ENCODE results near the gene RRP1B.

DNA sequence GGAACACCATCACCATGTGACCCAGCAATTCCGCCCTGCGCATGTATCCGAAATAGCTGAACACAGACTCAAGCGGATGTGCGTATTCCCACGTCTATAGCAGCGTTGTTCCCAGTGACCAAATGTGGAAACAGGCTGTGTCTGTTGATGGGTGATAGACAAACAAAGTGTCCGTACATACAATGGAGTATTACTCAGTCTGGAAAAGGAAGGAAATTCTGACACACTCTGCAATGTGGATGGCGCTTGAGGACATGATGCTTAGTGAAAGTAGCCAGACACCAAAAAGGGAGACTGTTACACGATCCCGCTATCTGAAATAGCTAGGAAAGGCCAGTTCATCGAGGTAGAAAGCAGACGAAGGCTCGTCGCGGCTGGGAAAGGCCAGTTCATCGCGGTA is 85.4 kb downstream of the RRP1B start:
- TF ChIP-seq, protein P1, sequence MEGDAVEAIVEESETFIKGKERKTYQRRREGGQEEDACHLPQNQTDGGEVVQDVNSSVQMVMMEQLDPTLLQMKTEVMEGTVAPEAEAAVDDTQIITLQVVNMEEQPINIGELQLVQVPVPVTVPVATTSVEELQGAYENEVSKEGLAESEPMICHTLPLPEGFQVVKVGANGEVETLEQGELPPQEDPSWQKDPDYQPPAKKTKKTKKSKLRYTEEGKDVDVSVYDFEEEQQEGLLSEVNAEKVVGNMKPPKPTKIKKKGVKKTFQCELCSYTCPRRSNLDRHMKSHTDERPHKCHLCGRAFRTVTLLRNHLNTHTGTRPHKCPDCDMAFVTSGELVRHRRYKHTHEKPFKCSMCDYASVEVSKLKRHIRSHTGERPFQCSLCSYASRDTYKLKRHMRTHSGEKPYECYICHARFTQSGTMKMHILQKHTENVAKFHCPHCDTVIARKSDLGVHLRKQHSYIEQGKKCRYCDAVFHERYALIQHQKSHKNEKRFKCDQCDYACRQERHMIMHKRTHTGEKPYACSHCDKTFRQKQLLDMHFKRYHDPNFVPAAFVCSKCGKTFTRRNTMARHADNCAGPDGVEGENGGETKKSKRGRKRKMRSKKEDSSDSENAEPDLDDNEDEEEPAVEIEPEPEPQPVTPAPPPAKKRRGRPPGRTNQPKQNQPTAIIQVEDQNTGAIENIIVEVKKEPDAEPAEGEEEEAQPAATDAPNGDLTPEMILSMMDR (IDR thresholded peaks at IDR 0.05; ENCODE audit: borderline replicate concordance, extremely low read depth, low read length, poor library complexity, severe bottlenecking): no peak
- no peak for TF ChIP-seq EZH2 (IDR thresholded peaks at IDR 0.05; ENCODE audit: borderline replicate concordance, low read depth, low read length, severe bottlenecking)
